ENCODE data around the gene OVCH1. TPM values are rescaled to one million over a fixed set of nuclear protein-coding genes. Genes with fewer than 3 reads are reported as not detected.
"Not testable (repeated sequence)": the region's sequence is repeated elsewhere in the genome, so short reads cannot be mapped to it uniquely, and the experiment has no call there.

OVCH1 gene
- total RNA-seq, 1 experiment from 2014 or later: not detected

- intact Hi-C loops (cut with micrococcal nuclease; ENCODE audit: unreplicated experiment): loop anchor here (10.0 kb wide), 1 partner anchor 130 kb away; no protein-coding TSS in a partner anchor
Measured at GRCh38 chr12:29385194-29385593, 112.3 kb downstream of the OVCH1 start.

GRCh38 chr12:29382251-29382650 is 115.2 kb downstream of the OVCH1 start:
- Histone ChIP-seq H3K4me2 (peak overlapping the region; percentile 89), H3K9me2 (ENCODE audit: insufficient read depth) (no peaks in the 10 kb centered on the region), H2AFZ (peak overlapping the region; percentile 97), H3K27ac (no peak overlapping the region), H3K4me1 (replicated peaks; ENCODE audit: insufficient read depth) (peaks cover 18% of the 10 kb centered on the region), H3K9me3 (ENCODE audit: insufficient read depth, low read depth) (no peaks in the 10 kb centered on the region), H3K79me2 (ENCODE audit: low read depth) (peaks cover 35% of the 10 kb centered on the region), H3K27me3 (ENCODE audit: insufficient read depth, low read depth) (no peaks in the 10 kb centered on the region), H3F3A (ENCODE audit: insufficient read depth, low read depth) (peaks cover 4% of the 10 kb centered on the region; the same call in 1 of the 2 replicates), H4K20me1 (ENCODE audit: insufficient read depth) (peaks cover 4% of the 10 kb centered on the region; the same call in 1 of the 2 replicates), H3K36me3 (ENCODE audit: low read depth) (peaks cover 9% of the 10 kb centered on the region; the same call in 1 of the 2 replicates), H3K4me3 (peak overlapping the region; percentile 81; the same call in 1 of the 2 replicates)
- TF ChIP-seq EZH2 (IDR thresholded peaks at IDR 0.05; ENCODE audit: low read depth) (no peak), CTCF (conservative IDR thresholded peaks at IDR 0.05) (no peak)
- ChIA-PET POLR2A (ENCODE audit: unreplicated experiment) (no interaction called here), CTCF (no interaction called here)
- intact Hi-C loops (cut with micrococcal nuclease; ENCODE audit: unreplicated experiment): loop anchor here (5.0 to 10.0 kb wide), 2 partner anchors 133 to 230 kb away; no protein-coding TSS in a partner anchor
- no peak for DNase-seq
- no TSS peak for BruUV-seq (replicated peaks)

More at GRCh38 chr12:29385194-29385593, 112.3 kb downstream of the OVCH1 start:
- H3K36me3 ChIP-seq (ENCODE audit: low read depth); H4K20me1 ChIP-seq (ENCODE audit: insufficient read depth); H3K4me2 ChIP-seq; DNase-seq; H3K27me3 ChIP-seq (ENCODE audit: insufficient read depth, low read depth); H3F3A ChIP-seq (ENCODE audit: insufficient read depth, low read depth); POLR2A ChIA-PET (ENCODE audit: unreplicated experiment); H3K9me3 ChIP-seq (ENCODE audit: insufficient read depth, low read depth); H3K27ac ChIP-seq; H3K4me3 ChIP-seq; BruUV-seq (replicated peaks); H3K79me2 ChIP-seq (ENCODE audit: low read depth); H3K9me2 ChIP-seq (ENCODE audit: insufficient read depth); H2AFZ ChIP-seq; H3K4me1 ChIP-seq (replicated peaks; ENCODE audit: insufficient read depth); CTCF ChIA-PET: not testable (repeated sequence)

GRCh38 chr12:29380536-29381523 is 116.7 kb downstream of the OVCH1 start, which contains the start of gene ERGIC2:
ERGIC2 (minus strand) TSS chr12:29381172; CDS start chr12:29371633, 9,539 bp downstream.
- H2AFZ ChIP-seq: peak within 1 kb of the TSS; percentile 97
- BruUV-seq (replicated peaks): TSS peak; percentile 74
- H4K20me1 ChIP-seq (ENCODE audit: insufficient read depth): peaks cover 14% of the 10 kb centered on the region; the same call in 1 of the 2 replicates
- ChIA-PET POLR2A (ENCODE audit: unreplicated experiment) (interaction anchor here (0.5 to 1.0 kb wide), 7 partner anchors 14 to 1911 kb away, joined by 3 to 10 read pairs (median 5); no protein-coding TSS in a partner anchor), CTCF (interaction anchor here (1.1 kb wide), 1 partner anchor 63 kb away, joined by 3 read pairs; no protein-coding TSS in a partner anchor)
- no peaks in the 10 kb centered on the region for H3K27me3 ChIP-seq (ENCODE audit: insufficient read depth, low read depth)
- H3K4me2 ChIP-seq: peak within 1 kb of the TSS; percentile 89
- H3K79me2 ChIP-seq (ENCODE audit: low read depth): peaks cover 50% of the 10 kb centered on the region
- DNase-seq: peak; percentile 94 to 97
- no peaks in the 10 kb centered on the region for H3K9me2 ChIP-seq (ENCODE audit: insufficient read depth)
- TF ChIP-seq CTCF (conservative IDR thresholded peaks at IDR 0.05) (no peak), EZH2 (IDR thresholded peaks at IDR 0.05; ENCODE audit: low read depth) (no peak)
- H3K4me3 ChIP-seq: peak within 1 kb of the TSS; percentile 81
- H3K36me3 ChIP-seq (ENCODE audit: low read depth): peaks cover 15% of the 10 kb centered on the region; the same call in 1 of the 2 replicates
- H3K27ac ChIP-seq: peak within 1 kb of the TSS; percentile 91
- peaks cover 4% of the 10 kb centered on the region; the same call in 1 of the 2 replicates for H3F3A ChIP-seq (ENCODE audit: insufficient read depth, low read depth)
- H3K4me1 ChIP-seq (replicated peaks; ENCODE audit: insufficient read depth): peaks cover 18% of the 10 kb centered on the region
- intact Hi-C loops (cut with micrococcal nuclease; ENCODE audit: unreplicated experiment): loop anchor here (1.0 to 10.0 kb wide), 5 partner anchors 47 to 1374 kb away; partner anchors contain the start of gene CAPRIN2
- H3K9me3 ChIP-seq (ENCODE audit: insufficient read depth, low read depth): no peaks in the 10 kb centered on the region

Other genes starting within 250 kb of the OVCH1 start
- gene ERGIC2, start 116.5 kb downstream of the OVCH1 start, total RNA-seq (2021): 95.5 and 141 TPM in 2 replicates

All from PC-9 (cell line).